ENCODE measurements around the gene WRAP53.

WRAP53 gene

GRCh38 chr17:7655541-7655840 is 32.8 kb upstream of the WRAP53 start:
- no peak for TF ChIP-seq JUND (IDR thresholded peaks at IDR 0.05; ENCODE audit: low read depth)
- in situ Hi-C loops (cut with HindIII; ENCODE audit: low pct_unique_long_range_greater_than_20kb, low sequenced_read_pairs) = no loop called here
- DNase-seq (ENCODE audit: low read depth in 1 of 2, low spot score in 1 of 2) = no peak

GRCh38 chr17:7656958-7657609 is 31.2 kb upstream of the WRAP53 start:
- DNase-seq (ENCODE audit: low read depth in 1 of 2, low spot score in 1 of 2) = no peak
- TF ChIP-seq JUND (IDR thresholded peaks at IDR 0.05; ENCODE audit: low read depth) = no peak
- in situ Hi-C loops (cut with HindIII; ENCODE audit: low pct_unique_long_range_greater_than_20kb, low sequenced_read_pairs) = no loop called here

- in situ Hi-C loops (cut with HindIII; ENCODE audit: low pct_unique_long_range_greater_than_20kb, low sequenced_read_pairs) = no loop called here
- no peak for TF ChIP-seq JUND (IDR thresholded peaks at IDR 0.05; ENCODE audit: low read depth)
- DNase-seq (ENCODE audit: low read depth in 1 of 2, low spot score in 1 of 2) = no peak
Observed at GRCh38 chr17:7667656-7668406, 20.4 kb upstream of the WRAP53 start.

GRCh38 chr17:7668482-7668881 is 19.8 kb upstream of the WRAP53 start:
- TF ChIP-seq JUND (IDR thresholded peaks at IDR 0.05; ENCODE audit: low read depth) = no peak
- DNase-seq (ENCODE audit: low read depth in 1 of 2, low spot score in 1 of 2) = no peak
- in situ Hi-C loops (cut with HindIII; ENCODE audit: low pct_unique_long_range_greater_than_20kb, low sequenced_read_pairs) = no loop called here

- no peak for TF ChIP-seq JUND (IDR thresholded peaks at IDR 0.05; ENCODE audit: low read depth)
- in situ Hi-C loops (cut with HindIII; ENCODE audit: low pct_unique_long_range_greater_than_20kb, low sequenced_read_pairs) = no loop called here
- no peak for DNase-seq (ENCODE audit: low read depth in 1 of 2, low spot score in 1 of 2)
Observed at GRCh38 chr17:7673239-7673638, 15.0 kb upstream of the WRAP53 start.

GRCh38 chr17:7674934-7675333 is 13.3 kb upstream of the WRAP53 start:
- no peak for TF ChIP-seq JUND (IDR thresholded peaks at IDR 0.05; ENCODE audit: low read depth)
- in situ Hi-C loops (cut with HindIII; ENCODE audit: low pct_unique_long_range_greater_than_20kb, low sequenced_read_pairs) = no loop called here
- DNase-seq (ENCODE audit: low read depth in 1 of 2, low spot score in 1 of 2) = no peak

GRCh38 chr17:7676533-7676932 is 11.7 kb upstream of the WRAP53 start:
- DNase-seq (ENCODE audit: low read depth in 1 of 2, low spot score in 1 of 2) = no peak
- TF ChIP-seq JUND (IDR thresholded peaks at IDR 0.05; ENCODE audit: low read depth) = no peak
- in situ Hi-C loops (cut with HindIII; ENCODE audit: low pct_unique_long_range_greater_than_20kb, low sequenced_read_pairs) = no loop called here

- in situ Hi-C loops (cut with HindIII; ENCODE audit: low pct_unique_long_range_greater_than_20kb, low sequenced_read_pairs) = no loop called here
- no peak for DNase-seq (ENCODE audit: low read depth in 1 of 2, low spot score in 1 of 2)
- TF ChIP-seq JUND (IDR thresholded peaks at IDR 0.05; ENCODE audit: low read depth) = no peak
Observed at GRCh38 chr17:7677388-7678067, 10.7 kb upstream of the WRAP53 start.

GRCh38 chr17:7684851-7685532 is 3.3 kb upstream of the WRAP53 start:
- DNase-seq (ENCODE audit: low read depth in 1 of 2, low spot score in 1 of 2) = no peak
- in situ Hi-C loops (cut with HindIII; ENCODE audit: low pct_unique_long_range_greater_than_20kb, low sequenced_read_pairs) = no loop called here
- TF ChIP-seq JUND (IDR thresholded peaks at IDR 0.05; ENCODE audit: low read depth) = no peak

GRCh38 chr17:7685533-7686221 is 2.6 kb upstream of the WRAP53 start:
- in situ Hi-C loops (cut with HindIII; ENCODE audit: low pct_unique_long_range_greater_than_20kb, low sequenced_read_pairs) = no loop called here
- peak; percentile 43 to 95 for DNase-seq (ENCODE audit: low read depth in 1 of 2, low spot score in 1 of 2)
- TF ChIP-seq JUND (IDR thresholded peaks at IDR 0.05; ENCODE audit: low read depth) = no peak; the same call in 1 of the 2 replicates

GRCh38 chr17:7686222-7687071 is 1.8 kb upstream of the WRAP53 start:
- TF ChIP-seq JUND (IDR thresholded peaks at IDR 0.05; ENCODE audit: low read depth) = no peak
- in situ Hi-C loops (cut with HindIII; ENCODE audit: low pct_unique_long_range_greater_than_20kb, low sequenced_read_pairs) = no loop called here

More at GRCh38 chr17:7686222-7687071, 1.8 kb upstream of the WRAP53 start:
- peak in 1 of 2 experiments; percentile 21 for DNase-seq (ENCODE audit: low read depth in 1 of 2, low spot score in 1 of 2)
